Hepatocyte (in vitro differentiated cells): Measurements from ENCODE around the gene CD58.

Experiments used
- EZH2 ChIP-seq: fragments of 200-600 bp; sonication (generic); IDR thresholded peaks from 2 replicates; pipeline ENCODE4 v1.6.1; 2016; ENCODE audit warnings: antibody characterized with exemption, mild to moderate bottlenecking, borderline replicate concordance
- TF ChIP-seq, protein P1 (sequence below): fragments of 200-600 bp; sonication (generic); IDR thresholded peaks from 2 replicates; pipeline ENCODE4 v1.5.1; 2016; ENCODE audit warnings: antibody characterized with exemption, mild to moderate bottlenecking; ENCODE audit not compliant: poor library complexity

DNA sequence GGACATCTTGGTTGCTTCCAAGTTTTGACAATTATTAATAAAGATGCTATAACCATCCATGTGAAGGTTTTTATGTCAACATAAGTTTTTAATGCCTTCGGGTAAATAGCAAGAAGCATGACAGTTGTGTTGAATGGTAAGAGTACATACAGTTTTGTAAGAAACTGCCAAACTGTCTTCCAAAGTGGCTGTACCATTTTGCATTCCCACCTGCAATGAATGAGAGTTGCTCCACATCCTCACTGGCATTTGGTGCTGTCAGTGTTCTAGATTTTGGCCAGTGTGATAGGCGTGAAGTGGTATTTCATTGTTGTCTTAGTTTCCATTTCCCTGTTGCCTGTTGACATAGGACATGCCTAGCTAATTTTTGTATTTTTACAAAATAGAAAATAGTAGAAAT is 45.4 kb downstream of the CD58 start:
- TF ChIP-seq, protein P1, sequence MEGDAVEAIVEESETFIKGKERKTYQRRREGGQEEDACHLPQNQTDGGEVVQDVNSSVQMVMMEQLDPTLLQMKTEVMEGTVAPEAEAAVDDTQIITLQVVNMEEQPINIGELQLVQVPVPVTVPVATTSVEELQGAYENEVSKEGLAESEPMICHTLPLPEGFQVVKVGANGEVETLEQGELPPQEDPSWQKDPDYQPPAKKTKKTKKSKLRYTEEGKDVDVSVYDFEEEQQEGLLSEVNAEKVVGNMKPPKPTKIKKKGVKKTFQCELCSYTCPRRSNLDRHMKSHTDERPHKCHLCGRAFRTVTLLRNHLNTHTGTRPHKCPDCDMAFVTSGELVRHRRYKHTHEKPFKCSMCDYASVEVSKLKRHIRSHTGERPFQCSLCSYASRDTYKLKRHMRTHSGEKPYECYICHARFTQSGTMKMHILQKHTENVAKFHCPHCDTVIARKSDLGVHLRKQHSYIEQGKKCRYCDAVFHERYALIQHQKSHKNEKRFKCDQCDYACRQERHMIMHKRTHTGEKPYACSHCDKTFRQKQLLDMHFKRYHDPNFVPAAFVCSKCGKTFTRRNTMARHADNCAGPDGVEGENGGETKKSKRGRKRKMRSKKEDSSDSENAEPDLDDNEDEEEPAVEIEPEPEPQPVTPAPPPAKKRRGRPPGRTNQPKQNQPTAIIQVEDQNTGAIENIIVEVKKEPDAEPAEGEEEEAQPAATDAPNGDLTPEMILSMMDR, result no peak
- TF ChIP-seq EZH2, result no peak
